Fibroblast of pulmonary artery (primary cell): ENCODE measurements around the gene CST9L.

ENCODE experiments used
- DNase-seq: peaks from one replicate; pipeline ENCODE4 v3.0.0-alpha.2; 2010; ENCODE audit warnings: low read depth
- H3K4me3 ChIP-seq: replicated peaks from 2 replicates; pipeline ENCODE4 v1.5.1; 2011; ENCODE audit warnings: low read depth, mild to moderate bottlenecking, control low read depth, low read length, moderate library complexity
- CTCF ChIP-seq: IDR thresholded peaks from 2 replicates; pipeline ENCODE4 v1.5.1; 2011; ENCODE audit warnings: mild to moderate bottlenecking, control low read depth, low read length, inconsistent platforms; ENCODE audit errors: missing control alignments

The CST9L gene

GRCh38 chr20:23602241-23602640 is 34.0 kb upstream of the CST9L start:
- no peak for DNase-seq
- no peak for TF ChIP-seq CTCF
- no peak overlapping the region for H3K4me3 ChIP-seq

GRCh38 chr20:23601715-23602114 is 33.4 kb upstream of the CST9L start:
- TF ChIP-seq CTCF, result no peak
- no peak overlapping the region for H3K4me3 ChIP-seq
- no peak for DNase-seq

GRCh38 chr20:23598481-23598880 is 30.2 kb upstream of the CST9L start:
- no peak for TF ChIP-seq CTCF
- DNase-seq, result no peak
- H3K4me3 ChIP-seq, result no peak overlapping the region

GRCh38 chr20:23596579-23597250 is 28.4 kb upstream of the CST9L start:
- no peak overlapping the region for H3K4me3 ChIP-seq
- TF ChIP-seq CTCF, result no peak
- DNase-seq, result peak; percentile 17

DNA sequence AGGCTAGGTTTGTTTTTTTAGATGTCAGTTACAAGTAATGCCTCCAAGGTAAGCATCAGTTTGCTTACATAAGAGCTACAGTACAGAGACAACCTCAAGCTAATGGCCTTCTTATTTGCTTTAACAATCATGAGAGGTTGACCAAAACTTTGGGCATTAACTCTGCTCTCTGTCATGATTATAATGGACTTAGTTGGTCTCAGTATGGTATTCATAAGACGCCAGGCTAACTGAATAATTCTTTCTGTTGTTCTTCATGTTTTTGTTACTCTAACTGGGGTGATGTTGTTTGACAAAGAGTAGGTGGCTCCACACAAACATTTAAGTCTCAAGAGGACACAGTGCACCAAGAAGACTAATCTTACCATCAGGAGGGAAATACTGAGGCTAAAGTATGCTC is 27.7 kb upstream of the CST9L start:
- DNase-seq, result no peak
- H3K4me3 ChIP-seq, result no peak overlapping the region
- TF ChIP-seq CTCF, result no peak

GRCh38 chr20:23588434-23589403 is 20.4 kb upstream of the CST9L start:
- DNase-seq, result no peak
- TF ChIP-seq CTCF, result no peak
- H3K4me3 ChIP-seq, result no peak overlapping the region
